ENCODE measurements around the gene PACSIN1.
A peak's percentile ranks its signal among the peaks of the same experiment; 100 is the strongest.

The PACSIN1 gene

GRCh38 chr6:34565722-34566137 is 99.9 kb downstream of the PACSIN1 start:
- DNase-seq, result no peak

- DNase-seq, result no peak
Measured at GRCh38 chr6:34566830-34567546, 101.1 kb downstream of the PACSIN1 start.

GRCh38 chr6:34568341-34569201 is 102.7 kb downstream of the PACSIN1 start:
- DNase-seq, result no peak

GRCh38 chr6:34569361-34569973 is 103.6 kb downstream of the PACSIN1 start:
- no peak for DNase-seq

- DNase-seq, result no peak
Measured at GRCh38 chr6:34570066-34570833, 104.4 kb downstream of the PACSIN1 start.

- no peak for DNase-seq
Measured at GRCh38 chr6:34571388-34571787, 105.5 kb downstream of the PACSIN1 start.

GRCh38 chr6:34572021-34572420 is 106.1 kb downstream of the PACSIN1 start:
- DNase-seq, result no peak

GRCh38 chr6:34572585-34572984 is 106.7 kb downstream of the PACSIN1 start:
- no peak for DNase-seq

GRCh38 chr6:34573567-34574183 is 107.8 kb downstream of the PACSIN1 start:
- no peak for DNase-seq

GRCh38 chr6:34574647-34575293 is 108.9 kb downstream of the PACSIN1 start:
- no peak for DNase-seq

GRCh38 chr6:34575326-34575725 is 109.5 kb downstream of the PACSIN1 start:
- no peak for DNase-seq

- no peak for DNase-seq
Measured at GRCh38 chr6:34576286-34576955, 110.5 kb downstream of the PACSIN1 start.

- DNase-seq, result no peak
Measured at GRCh38 chr6:34578445-34579262, 112.8 kb downstream of the PACSIN1 start.

GRCh38 chr6:34580707-34581560 is 115.1 kb downstream of the PACSIN1 start:
- DNase-seq, result no peak

- no peak for DNase-seq
Measured at GRCh38 chr6:34581561-34581920, 115.7 kb downstream of the PACSIN1 start.

- DNase-seq, result peak in 1 of 2 donors; percentile 7
Measured at GRCh38 chr6:34583461-34583860, 117.6 kb downstream of the PACSIN1 start.

GRCh38 chr6:34583861-34584604 is 118.2 kb downstream of the PACSIN1 start:
- no peak for DNase-seq

GRCh38 chr6:34584694-34585093 is 118.8 kb downstream of the PACSIN1 start:
- no peak for DNase-seq

Data from activated CD4-positive, alpha-beta T cell treated with anti-CD3 and anti-CD28 coated beads for 4 hours (primary cell).